GM21526 (cell line): ENCODE data around the gene SLAMF7.
"Not testable (repeated sequence)": the region's sequence is repeated elsewhere in the genome, so short reads cannot be mapped to it uniquely, and the experiment has no call there.

ENCODE experiments used
- ATAC-seq: cut with Tn5 transposase; IDR thresholded peaks from one replicate; pipeline ENCODE4 v1.9.1; 2021; ENCODE audit warnings: moderate library complexity; ENCODE audit not compliant: unreplicated experiment, low FRiP score

Gene SLAMF7, protein sequence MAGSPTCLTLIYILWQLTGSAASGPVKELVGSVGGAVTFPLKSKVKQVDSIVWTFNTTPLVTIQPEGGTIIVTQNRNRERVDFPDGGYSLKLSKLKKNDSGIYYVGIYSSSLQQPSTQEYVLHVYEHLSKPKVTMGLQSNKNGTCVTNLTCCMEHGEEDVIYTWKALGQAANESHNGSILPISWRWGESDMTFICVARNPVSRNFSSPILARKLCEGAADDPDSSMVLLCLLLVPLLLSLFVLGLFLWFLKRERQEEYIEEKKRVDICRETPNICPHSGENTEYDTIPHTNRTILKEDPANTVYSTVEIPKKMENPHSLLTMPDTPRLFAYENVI

DNA sequence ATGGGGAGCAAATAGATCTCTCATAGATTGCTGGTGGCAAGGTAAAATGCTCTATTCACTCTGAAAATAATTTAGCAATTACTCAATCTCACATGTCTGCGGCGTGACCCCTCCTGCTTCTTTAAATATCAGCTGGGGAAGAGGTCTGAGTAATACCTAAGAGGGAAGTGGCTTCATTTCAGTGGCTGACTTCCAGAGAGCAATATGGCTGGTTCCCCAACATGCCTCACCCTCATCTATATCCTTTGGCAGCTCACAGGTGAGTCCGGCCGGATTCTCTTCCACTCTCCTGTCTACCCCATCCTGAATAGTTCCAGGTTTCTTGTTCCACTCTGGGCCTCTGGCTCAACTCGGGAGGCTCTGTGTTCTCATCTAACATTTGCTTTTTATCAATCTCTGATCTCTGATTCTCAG is at the start of gene SLAMF7:
TSS of gene SLAMF7 (plus strand) at position 150 of the 414 bp plus-strand sequence. CDS start at position 205, 55 bp downstream.
- ATAC-seq: peak; percentile 54

DNA sequence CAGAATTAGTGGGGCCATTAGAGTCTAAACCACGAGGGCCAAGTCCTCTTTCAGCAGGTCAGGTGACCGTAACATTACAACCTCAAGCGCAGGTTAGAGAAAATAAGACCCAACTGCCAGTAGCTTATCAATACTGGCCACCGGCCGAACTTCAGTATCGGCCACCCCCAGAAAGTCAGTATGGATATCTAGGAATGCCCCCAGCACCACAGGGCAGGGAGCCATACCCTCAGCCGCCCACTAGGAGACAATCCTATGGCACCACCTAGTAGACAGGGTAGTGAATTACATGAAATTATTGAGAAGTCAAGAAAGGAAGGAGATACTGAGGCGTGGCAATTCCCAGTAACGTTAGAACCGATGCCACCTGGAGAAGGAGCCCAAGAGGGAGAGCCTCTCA is 46.7 kb upstream of the SLAMF7 start:
- not testable (repeated sequence) for ATAC-seq

DNA sequence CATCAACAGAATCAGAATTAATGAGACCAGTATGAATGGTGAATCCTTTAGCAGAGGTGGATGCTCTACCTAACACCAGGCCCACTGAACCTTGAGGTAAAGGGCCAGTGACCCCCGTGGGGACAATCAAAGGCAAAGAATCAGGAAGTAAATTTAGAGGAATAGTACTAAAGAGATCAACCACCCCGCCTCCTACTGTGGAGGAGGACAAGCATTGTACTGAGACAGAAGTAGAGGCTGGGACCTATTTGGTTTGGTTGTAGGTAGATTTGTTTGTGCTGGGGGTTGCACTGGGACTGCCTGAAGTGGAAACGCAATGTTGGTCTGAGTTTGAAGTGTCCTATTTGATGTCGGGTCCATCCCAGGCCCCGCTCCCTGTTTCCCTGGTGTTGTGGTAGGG is 36.9 kb upstream of the SLAMF7 start:
- ATAC-seq: no peak

DNA sequence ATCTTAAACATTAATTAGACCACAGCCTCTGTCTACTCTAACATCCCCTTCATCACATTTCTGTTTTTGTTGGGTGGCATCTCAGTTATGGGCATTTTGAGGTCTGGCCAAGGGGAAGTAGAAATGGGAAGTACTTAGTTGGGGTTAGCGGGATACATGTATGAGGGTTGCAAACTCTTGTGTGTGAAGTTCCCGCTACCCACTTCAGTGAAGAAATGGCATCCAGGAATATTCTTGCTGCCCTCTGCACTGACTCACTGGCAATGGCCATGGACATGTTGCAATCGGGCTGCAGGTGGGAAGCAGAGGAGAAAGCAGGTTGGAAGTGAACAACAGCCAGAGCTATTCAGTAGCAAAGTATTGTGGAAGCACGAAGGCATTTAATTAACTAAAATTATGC is 34.8 kb upstream of the SLAMF7 start:
- ATAC-seq: no peak

DNA sequence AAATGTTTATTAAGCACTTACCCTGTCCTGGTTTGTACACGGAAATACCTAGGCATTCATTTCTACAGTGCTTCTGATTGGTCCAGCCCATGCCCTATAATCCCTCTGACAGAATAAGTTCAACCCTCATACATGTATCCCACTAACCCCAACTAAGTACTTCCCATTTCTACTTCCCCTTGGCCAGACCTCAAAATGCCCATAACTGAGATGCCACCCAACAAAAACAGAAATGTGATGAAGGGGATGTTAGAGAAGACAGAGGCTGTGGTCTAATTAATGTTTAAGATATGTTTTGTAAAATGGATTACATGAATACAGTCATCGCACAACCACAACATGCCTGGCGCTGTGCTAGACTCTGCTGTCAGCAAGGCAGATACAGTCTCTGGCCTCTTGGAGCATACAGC is 33.8 kb upstream of the SLAMF7 start:
- not testable (repeated sequence) for ATAC-seq

DNA sequence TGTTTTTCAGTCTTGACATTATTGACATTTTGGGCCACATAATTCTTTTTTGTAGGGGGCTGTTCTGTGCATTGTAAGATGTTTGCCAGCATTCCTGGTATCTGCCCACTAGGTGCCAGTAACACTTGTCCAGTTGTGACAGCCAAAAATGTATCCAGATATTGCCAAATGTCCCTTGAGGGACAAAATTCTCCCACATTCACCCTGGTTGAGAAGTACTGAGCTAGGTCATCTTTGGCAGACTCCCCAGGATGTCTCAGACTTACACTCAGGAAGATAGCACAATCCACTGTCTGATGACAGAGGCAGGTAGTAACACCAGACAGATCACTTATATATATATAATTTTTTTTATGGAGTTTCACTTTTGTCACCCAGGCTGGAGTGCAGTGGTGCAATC is 33.3 kb upstream of the SLAMF7 start:
- ATAC-seq: no peak

DNA sequence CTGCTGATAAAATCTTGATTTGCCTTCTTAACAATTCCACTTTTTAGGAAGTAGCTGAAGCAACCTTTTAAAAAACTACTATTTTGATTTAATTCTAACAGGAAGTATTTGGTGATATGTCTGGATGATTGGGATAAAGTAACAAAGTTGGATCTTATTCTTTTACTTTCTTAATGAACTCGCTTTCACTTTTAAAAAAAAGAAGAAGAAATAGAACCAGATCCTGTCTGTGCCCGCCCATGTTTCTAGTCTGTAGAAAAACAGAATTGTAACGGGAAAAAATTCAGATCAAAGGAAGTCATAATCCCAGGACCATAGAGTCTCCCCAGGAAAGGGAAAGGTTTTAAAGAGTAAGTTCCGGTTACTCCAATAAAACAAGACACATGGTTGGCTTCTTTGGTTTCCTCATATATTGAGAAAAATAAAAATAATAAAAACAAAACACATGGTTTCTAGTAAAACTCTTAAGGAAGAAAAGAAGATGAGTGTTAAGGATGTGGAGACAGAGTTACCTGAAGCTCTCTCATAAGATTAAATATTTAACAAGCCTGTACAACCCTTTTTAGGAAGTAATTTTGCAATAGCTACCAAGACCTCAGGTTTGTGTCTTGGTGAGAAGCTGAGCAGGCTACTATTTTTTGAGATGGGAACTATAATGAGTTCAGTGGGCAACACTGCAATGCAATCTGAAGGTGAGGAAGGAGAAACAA is 32.4 kb upstream of the SLAMF7 start:
- no peak for ATAC-seq

DNA sequence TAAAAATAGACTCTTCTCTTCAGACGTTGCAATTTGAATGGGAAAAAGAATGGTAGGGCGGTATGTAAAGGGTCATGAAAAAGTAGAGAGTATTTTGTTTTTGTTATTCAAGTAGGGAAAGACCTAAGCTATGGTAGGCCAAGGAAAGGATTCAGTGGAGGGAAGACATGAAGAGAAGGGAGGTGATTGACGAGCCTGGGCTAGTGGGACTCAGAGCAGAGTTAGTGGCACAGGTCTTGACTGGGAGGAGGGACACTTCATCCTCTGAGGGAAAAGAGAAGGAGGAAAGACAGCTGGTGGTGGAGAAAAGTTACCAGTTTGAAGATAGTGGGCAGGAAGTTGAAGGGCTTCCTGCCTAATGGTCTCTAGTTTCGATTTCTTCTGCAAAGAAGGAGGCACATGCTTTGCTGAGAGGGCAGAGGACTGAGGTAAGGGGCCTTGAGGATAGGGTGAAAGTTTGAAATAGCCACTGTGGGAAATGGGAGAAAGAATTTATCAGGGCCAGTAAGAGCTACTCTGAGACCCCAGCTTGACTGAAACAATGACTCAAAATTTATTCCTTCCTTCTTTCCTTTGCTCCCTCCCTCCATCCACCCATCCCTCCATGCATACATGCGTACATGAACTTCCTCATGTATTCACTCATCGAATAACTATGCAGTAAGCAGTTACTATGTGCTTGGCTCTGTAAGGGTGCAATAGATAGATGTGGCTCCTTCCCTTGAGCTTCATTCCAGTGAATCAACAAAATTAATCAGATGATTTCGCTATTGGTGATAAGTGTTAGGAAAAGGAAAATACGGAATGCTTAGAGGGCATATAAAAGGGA is 31.6 kb upstream of the SLAMF7 start:
- ATAC-seq: no peak

DNA sequence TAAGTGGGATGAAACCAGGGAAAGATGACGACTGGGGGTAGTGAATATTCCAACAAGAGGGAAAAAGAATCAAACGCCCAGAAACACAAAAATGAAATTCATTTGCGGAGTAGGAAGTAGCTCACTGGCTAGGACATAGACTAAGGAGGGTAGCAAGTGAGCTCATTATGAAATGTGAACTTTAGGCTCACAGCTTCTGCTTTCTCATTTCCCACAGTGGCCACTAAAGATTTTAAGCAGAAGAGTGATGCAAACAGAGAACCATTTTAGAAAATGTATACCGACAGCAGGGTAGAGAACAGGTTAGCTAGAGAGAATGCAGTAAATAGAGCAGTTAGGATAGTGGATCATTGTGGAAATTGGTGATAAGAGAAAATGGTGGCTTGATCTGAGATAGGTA is 30.9 kb upstream of the SLAMF7 start:
- no peak for ATAC-seq

DNA sequence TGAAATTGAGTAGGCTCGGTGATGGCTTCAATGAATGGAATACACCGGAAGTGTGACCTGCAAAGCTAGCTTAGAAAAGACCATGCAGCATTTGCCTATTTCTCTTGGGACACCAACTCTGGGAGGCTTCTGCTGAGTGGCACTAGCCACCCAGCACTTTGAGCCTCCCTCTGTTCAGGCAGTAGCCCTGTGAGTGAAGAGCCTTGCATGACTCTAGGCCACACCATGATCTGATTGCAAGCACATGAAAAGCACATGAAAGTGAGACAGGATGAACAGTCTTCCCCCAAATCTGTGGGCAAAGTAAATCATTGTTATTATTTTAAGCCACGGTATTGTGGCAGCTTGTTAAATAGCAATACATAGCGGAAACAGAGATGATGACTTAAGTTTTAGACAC is 30.2 kb upstream of the SLAMF7 start:
- no peak for ATAC-seq

DNA sequence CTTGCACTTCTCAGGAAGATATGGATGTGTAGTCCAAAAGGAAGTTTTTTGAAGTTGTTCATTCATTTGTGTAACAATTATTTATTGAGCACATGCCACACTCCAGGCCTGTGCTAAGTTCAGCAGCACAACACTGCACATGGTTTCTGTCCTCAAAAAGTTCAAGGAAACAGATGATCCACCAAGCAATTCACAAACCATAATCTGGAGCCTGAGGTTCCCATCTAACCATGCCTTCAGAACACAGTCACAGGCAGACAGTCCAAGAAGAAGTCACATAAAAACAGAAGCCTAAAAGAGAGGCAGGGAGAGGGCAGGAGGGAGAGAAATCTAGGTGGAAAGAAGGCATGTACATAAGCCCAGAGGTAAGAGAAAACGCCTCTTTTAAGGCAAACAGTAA is 29.3 kb upstream of the SLAMF7 start:
- no peak for ATAC-seq

DNA sequence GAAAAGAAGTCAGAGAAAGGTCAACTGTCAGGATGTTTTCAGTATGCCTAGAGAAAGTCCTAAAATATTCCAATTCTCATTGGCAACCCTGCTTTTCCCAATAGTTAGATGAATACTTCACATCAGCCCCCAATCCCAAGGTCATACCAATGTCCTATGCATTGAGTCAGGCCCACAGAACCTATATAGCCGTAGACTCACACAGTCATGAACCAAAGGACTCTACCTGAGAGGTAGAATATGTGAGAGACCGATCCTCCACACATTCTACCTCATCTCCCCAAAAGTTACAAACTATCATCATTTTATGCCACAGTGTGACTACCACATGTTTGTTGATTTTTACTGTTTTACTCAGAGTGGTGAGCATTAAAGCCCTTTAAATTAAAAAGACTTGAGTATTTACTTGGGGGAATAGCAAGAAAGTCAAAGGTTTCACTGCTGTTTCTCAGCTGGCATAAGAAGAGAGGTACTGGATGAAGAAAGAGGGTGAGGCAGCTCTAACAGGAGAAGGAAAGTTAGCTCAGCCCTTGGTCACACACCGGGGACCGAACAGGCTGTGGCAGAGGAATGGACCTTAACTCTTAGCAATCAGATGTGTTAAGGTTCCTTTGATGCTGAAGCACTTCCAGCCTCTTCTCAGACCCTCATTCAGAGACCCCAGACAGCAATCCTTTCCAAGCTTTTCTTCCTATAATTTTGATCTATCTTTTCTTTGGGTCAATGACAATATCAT is 28.4 kb upstream of the SLAMF7 start:
- no peak for ATAC-seq

DNA sequence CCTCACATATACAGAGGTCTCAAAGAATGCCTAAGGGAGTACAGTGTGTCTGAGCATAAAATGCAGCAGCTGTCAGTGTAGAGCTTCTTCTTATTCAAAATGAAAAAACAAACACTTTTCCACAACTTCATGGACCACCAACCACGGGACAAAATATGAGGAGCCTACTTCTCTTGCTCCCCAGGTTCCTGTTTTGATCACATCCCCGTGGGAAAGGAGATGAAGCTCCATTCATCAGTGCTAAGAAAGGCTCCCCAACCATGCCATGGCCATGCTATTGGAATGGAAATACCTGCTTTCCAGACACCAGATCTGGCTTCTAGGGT is 27.8 kb upstream of the SLAMF7 start:
- ATAC-seq: no peak

DNA sequence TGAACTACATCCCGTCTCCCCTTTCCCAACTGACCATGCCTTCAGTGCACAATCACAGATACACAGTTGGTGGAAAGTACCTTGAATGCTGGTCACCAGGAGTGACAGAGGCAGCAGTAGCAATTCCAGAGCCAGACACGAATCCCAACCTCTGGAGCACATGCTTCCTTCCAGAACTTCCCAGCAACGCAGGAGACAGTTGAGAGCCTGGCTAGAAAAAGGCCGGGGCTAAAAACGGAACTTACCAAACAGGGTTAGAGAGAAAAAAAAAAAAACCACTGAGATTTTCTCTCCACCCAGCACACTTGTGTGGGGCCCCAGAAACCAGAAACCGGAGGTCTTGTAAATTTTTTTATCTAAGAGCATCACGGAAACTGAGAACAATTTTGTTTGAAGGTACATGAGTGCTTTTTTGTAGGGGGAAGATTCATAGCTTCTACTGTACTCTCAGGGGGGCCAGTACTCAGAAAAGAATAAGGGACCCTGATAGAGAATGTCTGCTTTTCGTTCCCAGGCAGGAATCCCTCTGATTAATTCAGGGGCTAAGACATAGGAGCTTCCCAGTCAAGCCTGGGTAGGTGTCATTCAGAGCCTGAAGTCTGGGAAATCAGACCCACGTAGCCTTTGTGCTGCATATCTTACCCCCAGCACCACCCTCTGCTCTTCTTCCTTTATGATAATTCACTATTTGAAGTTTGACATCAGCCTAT is 27.3 kb upstream of the SLAMF7 start, which contains the start of gene CD48:
TSS of gene CD48 (minus strand) at position 221 of the 710 bp plus-strand sequence. CDS start at position 162, 59 bp downstream.
- no peak for ATAC-seq

DNA sequence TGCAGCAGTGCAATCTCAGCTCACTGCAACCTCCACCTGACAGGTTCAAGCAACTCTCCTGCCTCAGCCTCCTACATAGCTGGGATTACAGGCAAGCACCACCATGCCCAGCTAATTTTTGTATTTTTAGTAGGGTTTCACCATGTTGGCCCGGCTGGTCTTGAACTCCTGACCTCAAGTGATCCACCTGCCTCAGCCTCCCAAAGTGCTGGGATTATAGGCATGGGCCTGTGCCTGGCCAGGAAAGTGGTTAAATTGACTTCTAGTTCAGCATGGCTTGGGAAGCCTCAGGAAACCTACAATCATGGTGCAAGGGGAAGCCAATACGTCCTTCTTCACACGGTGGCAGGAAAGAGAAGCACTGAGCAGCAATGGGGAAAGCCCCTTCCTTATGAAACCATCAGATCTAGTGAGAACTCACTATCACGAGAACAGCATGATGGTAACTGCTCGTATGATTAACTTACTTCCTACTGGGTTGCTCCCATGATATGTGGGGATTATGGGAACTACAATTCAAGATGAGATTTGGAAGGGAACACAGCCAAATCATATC is 26.4 kb upstream of the SLAMF7 start:
- peak; percentile 37 for ATAC-seq

DNA sequence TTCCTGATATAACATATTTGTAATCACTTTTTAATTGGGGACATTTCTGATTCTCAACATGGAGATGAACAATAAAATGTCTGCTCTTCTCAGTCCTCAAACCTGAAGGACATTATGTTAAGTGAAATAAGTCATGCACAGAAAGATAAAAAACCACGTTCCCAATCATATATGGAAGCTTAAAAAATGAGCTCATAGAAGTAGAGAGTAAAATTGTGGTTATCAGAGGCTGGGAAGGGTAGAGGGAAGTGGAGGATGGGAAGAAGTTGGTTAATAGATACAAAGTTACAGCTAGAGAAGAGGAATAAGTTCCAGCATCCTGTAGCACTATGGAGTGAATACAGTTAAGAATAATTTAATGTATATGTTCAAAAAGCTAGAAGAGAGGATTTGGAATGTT is 25.9 kb upstream of the SLAMF7 start:
- no peak for ATAC-seq

DNA sequence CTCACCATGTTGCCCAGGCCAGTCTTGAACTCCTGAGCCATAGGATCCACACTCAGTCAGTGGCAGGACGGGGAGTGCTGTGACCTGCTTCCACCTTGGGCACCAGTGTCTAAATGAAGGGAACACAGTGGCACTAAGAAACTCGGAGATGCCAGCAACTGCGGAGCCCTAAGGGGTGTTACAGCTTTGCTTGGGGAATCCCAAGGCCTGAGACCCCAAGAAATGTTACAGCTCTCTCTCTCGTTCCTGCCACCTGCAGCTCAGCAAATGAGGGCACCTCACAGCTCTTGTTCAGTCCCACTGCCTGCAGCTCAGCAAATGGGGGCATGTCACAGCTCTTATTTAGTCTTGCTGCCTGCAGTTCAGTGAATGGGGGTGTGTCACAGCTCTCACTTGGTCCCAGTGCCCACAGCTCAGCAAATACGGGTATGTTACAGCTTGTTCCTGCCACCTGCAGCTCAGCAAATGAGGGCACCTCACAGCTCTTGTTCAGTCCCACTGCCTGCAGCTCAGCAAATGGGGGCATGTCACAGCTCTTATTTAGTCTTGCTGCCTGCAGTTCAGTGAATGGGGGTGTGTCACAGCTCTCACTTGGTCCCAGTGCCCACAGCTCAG is 24.9 kb upstream of the SLAMF7 start:
- ATAC-seq: not testable (repeated sequence)

DNA sequence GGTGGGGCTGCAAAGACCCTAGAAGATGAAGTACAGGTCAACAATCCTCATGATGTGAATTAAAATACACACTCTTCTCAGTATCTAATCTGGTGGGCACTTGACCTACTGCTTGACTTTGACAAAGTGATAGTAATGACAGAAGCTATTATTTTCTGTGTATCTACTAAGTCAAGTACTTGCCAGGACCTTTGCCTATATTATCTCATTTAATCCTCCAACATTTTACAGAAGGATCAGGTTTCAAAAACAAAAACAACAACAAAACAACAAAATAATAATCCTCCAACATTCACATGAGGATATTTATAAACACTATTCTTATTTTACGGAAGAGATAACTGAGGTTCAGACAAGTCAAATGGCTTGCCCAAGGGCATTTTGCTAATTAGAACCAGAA is 23.0 kb upstream of the SLAMF7 start:
- ATAC-seq: no peak

DNA sequence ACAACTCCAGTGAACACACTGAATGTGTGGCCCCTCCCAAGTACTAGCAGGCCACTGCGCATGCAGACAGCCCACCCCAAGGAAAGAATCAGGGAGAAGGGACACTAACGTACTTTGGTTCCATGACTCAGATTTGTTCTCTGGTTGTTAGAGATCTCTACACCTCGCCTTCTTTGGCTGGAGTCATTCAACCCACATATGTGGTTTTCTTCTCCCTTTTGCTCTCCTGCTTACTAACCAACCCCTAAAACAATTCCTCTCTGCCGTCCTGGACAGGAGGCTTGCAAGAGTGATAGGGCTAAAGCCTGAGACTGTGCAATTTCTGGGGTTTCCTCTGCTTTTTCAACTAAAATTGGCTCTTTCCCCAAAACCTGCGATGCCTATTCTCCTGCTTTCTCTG is 21.7 kb upstream of the SLAMF7 start:
- no peak for ATAC-seq
